HepG2 (cell line): ENCODE measurements around the gene DPCD.

ENCODE experiments used
- AKAP8 ChIP-seq: sonication (generic); formaldehyde crosslinking; IDR thresholded peaks from 2 replicates; pipeline ENCODE4 v1.5.1; 2020; ENCODE audit warnings: mild to moderate bottlenecking, missing genetic modification reagents
- CTCF ChIP-seq: sonication (generic); formaldehyde crosslinking; IDR thresholded peaks from 2 replicates; pipeline ENCODE4 v1.5.0; 2020; ENCODE audit warnings: mild to moderate bottlenecking, missing genetic modification reagents, moderate library complexity
- EP300 ChIP-seq, 3 experiments: sonication (generic) in 1 of 3; formaldehyde crosslinking in 1 of 3; IDR thresholded peaks; 2 replicates each; pipeline versions ENCODE4 v1.5.1 to v1.6.1; 2011 to 2020; ENCODE audit warnings: low read depth in 2 of 3, low read length in 2 of 3, borderline replicate concordance in 1 of 3, improper control_type of control experiment in 1 of 3, mild to moderate bottlenecking in 1 of 3, missing genetic modification reagents in 1 of 3, moderate library complexity in 1 of 3
- HDAC1 ChIP-seq: sonication (generic); formaldehyde crosslinking; IDR thresholded peaks from 2 replicates; pipeline ENCODE4 v1.5.1; 2020; ENCODE audit warnings: mild to moderate bottlenecking, missing genetic modification reagents
- NCOA2 ChIP-seq: sonication (generic); formaldehyde crosslinking; IDR thresholded peaks from 2 replicates; pipeline ENCODE4 v1.8.0; 2022; ENCODE audit warnings: inconsistent platforms
- POLR2AphosphoS2 ChIP-seq: IDR thresholded peaks from 2 replicates; pipeline ENCODE4 v1.6.1; 2011; ENCODE audit warnings: low read depth, low read length, improper control_type of control experiment
- PRDM10 ChIP-seq: sonication (generic); formaldehyde crosslinking; IDR thresholded peaks from 2 replicates; pipeline ENCODE4 v1.4.0; 2020; ENCODE audit warnings: low read depth, missing genetic modification reagents
- REST ChIP-seq, 2 experiments: IDR thresholded peaks; 2 replicates each; pipeline ENCODE4 v1.6.1; 2011 to 2012; ENCODE audit warnings: low read length in 2 of 2, borderline replicate concordance in 1 of 2, low read depth in 1 of 2, mild to moderate bottlenecking in 1 of 2, moderate library complexity in 1 of 2
- SATB2 ChIP-seq: sonication (generic); formaldehyde crosslinking; IDR thresholded peaks from 2 replicates; pipeline ENCODE4 v1.5.0; 2020; ENCODE audit warnings: missing genetic modification reagents
- TRIM24 ChIP-seq: sonication (generic); formaldehyde crosslinking; IDR thresholded peaks from 2 replicates; pipeline ENCODE4 v1.8.0; 2022; ENCODE audit warnings: mild to moderate bottlenecking, missing genetic modification reagents
- ZNF263 ChIP-seq: sonication (generic); formaldehyde crosslinking; IDR thresholded peaks from 2 replicates; pipeline ENCODE4 v1.4.0; 2020; ENCODE audit warnings: missing genetic modification reagents
- ZNF740 ChIP-seq: sonication (generic); formaldehyde crosslinking; IDR thresholded peaks from 2 replicates; pipeline ENCODE4 v1.4.0; 2020; ENCODE audit warnings: missing genetic modification reagents

- TF ChIP-seq ZNF263 (no peak), HDAC1 (CRISPR knock-in tag) (no peak), ZNF740 (CRISPR knock-in tag) (no peak), EP300 (IDR thresholded peaks at IDR 0.05; ENCODE audit: low read depth in 2 of 2, low read length in 2 of 2) (no peak), EP300 (CRISPR knock-in tag; IDR thresholded peaks at IDR 0.05; ENCODE audit: borderline replicate concordance) (no peak), NCOA2 (CRISPR knock-in tag) (no peak), SATB2 (CRISPR knock-in tag) (no peak), PRDM10 (CRISPR knock-in tag) (no peak), TRIM24 (CRISPR knock-in tag) (no peak), POLR2AphosphoS2 (no peak), AKAP8 (CRISPR knock-in tag) (no peak), CTCF (CRISPR knock-in tag) (no peak), REST (IDR thresholded peaks at IDR 0.05; ENCODE audit: borderline replicate concordance in 1 of 2, low read depth in 1 of 2, low read length in 2 of 2) (no peak)
Measured at GRCh38 chr10:101563497-101564040, 24.6 kb upstream of the DPCD start.
